T-cell (primary cell): Measurements from ENCODE around the gene ABI1. TPM values are rescaled to one million over a fixed set of nuclear protein-coding genes. Genes with fewer than 3 reads are reported as not detected.
A peak's percentile ranks its signal among the peaks of the same experiment; 100 is the strongest.

Experiments used
- ATAC-seq, 4 experiments: fragments of 200-7000 bp in 3 of 4; fragments of 150-1000 bp in 1 of 4; cut with Tn5 transposase; replicated peaks in 1 of 4; 1 replicate in 3 of 4; 2 replicates in 1 of 4; pipeline ENCODE4 v1.10.0; 2021; ENCODE audit warnings: moderate library complexity in 3 of 4, mild to moderate bottlenecking in 2 of 4, moderate number of reproducible peaks in 1 of 4
- CTCF ChIA-PET, 2 donors: fragments of 300-600 bp; sonication (Branson Sonifier 250); formaldehyde crosslinking; loops; one replicate each; lab custom pipeline; 2022; ENCODE audit warnings: antibody characterized with exemption in 2 of 2; lab: Charles Lee
- POLR2A ChIA-PET, 2 donors: fragments of 300-600 bp; sonication (Branson Sonifier 250); formaldehyde crosslinking; loops; one replicate each; lab custom pipeline; 2022; ENCODE audit warnings: antibody characterized with exemption in 2 of 2; lab: Charles Lee
- DNase-seq, 35 experiments: peaks; one replicate each; pipeline versions ENCODE4 v3.0.0 to v3.0.0-alpha.2; 2013 to 2023
- H3K27ac ChIP-seq: one replicate; pipeline ENCODE4 v1.5.1; 2013; ENCODE audit warnings: low read length
- H3K27me3 ChIP-seq, 2 experiments: replicated peaks in 1 of 2; 1 replicate in 1 of 2; 2 replicates in 1 of 2; pipeline versions ENCODE4 v1.6.1 to v1.7.0; 2013; ENCODE audit warnings: low read length in 1 of 2, mixed read lengths in 1 of 2; ENCODE audit not compliant: control insufficient read depth in 2 of 2, insufficient read depth in 2 of 2; ENCODE audit errors: extremely low read depth in 1 of 2
- H3K36me3 ChIP-seq, 2 donors: 1 replicate in 1 of 2; 2 replicates in 1 of 2; pipeline versions ENCODE4 v1.6.1 to v1.7.0; 2013; ENCODE audit warnings: low read length in 1 of 2; ENCODE audit not compliant: control insufficient read depth in 2 of 2, insufficient read depth in 1 of 2; ENCODE audit errors: extremely low read depth in 1 of 2
- H3K4me1 ChIP-seq, 2 experiments: 1 replicate in 1 of 2; 2 replicates in 1 of 2; pipeline versions ENCODE4 v1.6.1 to v1.7.0; 2013; ENCODE audit warnings: low read length in 2 of 2, mixed read lengths in 1 of 2; ENCODE audit not compliant: insufficient read depth in 2 of 2, control insufficient read depth in 1 of 2; ENCODE audit errors: extremely low read depth in 1 of 2
- H3K4me3 ChIP-seq, 2 donors: 1 replicate in 1 of 2; 2 replicates in 1 of 2; pipeline versions ENCODE4 v1.5.1 to v1.7.0; 2013; ENCODE audit warnings: mild to moderate bottlenecking in 2 of 2, low read length in 1 of 2, moderate library complexity in 1 of 2; ENCODE audit not compliant: control insufficient read depth in 1 of 2; ENCODE audit errors: extremely low read depth in 1 of 2
- H3K9me3 ChIP-seq: 2 replicates; pipeline ENCODE4 v1.7.0; 2013
- H3K27ac Mint-ChIP-seq, 2 donors: one replicate each; pipeline ENCODE4 v1.8.0; 2020 to 2021; ENCODE audit warnings: mild to moderate bottlenecking in 2 of 2, mixed read lengths in 2 of 2
- H3K27me3 Mint-ChIP-seq, 2 donors: one replicate each; pipeline ENCODE4 v1.8.0; 2021 to 2022; ENCODE audit warnings: mixed read lengths in 2 of 2
- H3K36me3 Mint-ChIP-seq: one replicate; pipeline ENCODE4 v1.8.0; 2021; ENCODE audit warnings: mixed read lengths
- H3K4me1 Mint-ChIP-seq, 3 donors: one replicate each; pipeline ENCODE4 v1.8.0; 2020 to 2022; ENCODE audit warnings: mixed read lengths in 3 of 3, mild to moderate bottlenecking in 1 of 3
- H3K4me3 Mint-ChIP-seq, 3 donors: one replicate each; pipeline ENCODE4 v1.8.0; 2020 to 2022; ENCODE audit warnings: mild to moderate bottlenecking in 3 of 3, mixed read lengths in 3 of 3, moderate library complexity in 3 of 3
- H3K9me3 Mint-ChIP-seq, 3 donors: one replicate each; pipeline ENCODE4 v1.8.0; 2020 to 2022; ENCODE audit warnings: mixed read lengths in 3 of 3
- WGBS: methylation state at CpG from one replicate; pipeline ENCODE4 v1.1.5; 2013; ENCODE audit warnings: missing lambda C conversion rate; ENCODE audit not compliant: insufficient coverage; 5-methylcytosine and 5-hydroxymethylcytosine counted together
- total RNA-seq, 35 experiments: library from RNA in 6 of 35; stranded (reverse) in 6 of 35; fragments of 120-200 nt in 1 of 35; gene quantifications; one replicate each; pipeline versions ENCODE4 v1.2.1 to v1.2.4 and lab custom pipeline; 2013 to 2026

The ABI1 gene
- total RNA-seq, 5 donors from 2014 or later (not counting 1 experiment from before 2014, with no cell fraction given) = 51.9 to 78.8 (median 60.0) TPM

DNA sequence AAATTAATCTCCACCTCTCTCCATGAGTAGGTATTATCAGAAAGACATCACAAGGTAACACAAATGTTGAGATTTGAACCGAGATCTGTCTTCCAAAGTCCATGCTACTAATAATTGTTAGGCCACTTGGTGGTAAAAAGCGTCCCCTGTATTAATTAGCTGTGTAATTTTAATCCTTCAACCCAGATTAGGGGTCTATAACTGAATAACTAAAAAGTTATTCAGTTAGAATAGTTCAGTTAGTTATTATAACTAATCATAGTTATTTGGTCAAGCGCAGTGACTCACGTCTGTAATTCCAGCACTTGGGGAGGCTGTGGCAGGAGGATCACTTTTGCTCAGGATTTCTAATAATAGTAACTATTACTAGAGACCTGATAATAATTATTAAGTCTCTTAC lies 157.7 kb downstream of the ABI1 start:
- Histone ChIP-seq H3K36me3 (peaks cover 4 to 20% of the 10 kb centered on the region in 2 donors), H3K27ac (no peak overlapping the region), H3K4me1 (peaks cover 2 to 12% of the 10 kb centered on the region in 2 experiments), H3K4me3 (no peak overlapping the region), H3K27me3 (no peaks in the 10 kb centered on the region), H3K9me3 (no peaks in the 10 kb centered on the region)
- DNase-seq (no peak), ATAC-seq (no peak)
- Mint-ChIP-seq H3K4me1 (peaks cover 22 to 40% (median 25%) of the 10 kb centered on the region in 3 donors), H3K27me3 (no peaks in the 10 kb centered on the region), H3K9me3 (no peaks in the 10 kb centered on the region), H3K4me3 (no peak overlapping the region), H3K36me3 (peaks cover 36% of the 10 kb centered on the region), H3K27ac (no peak overlapping the region)
- CTCF ChIA-PET = no interaction called here
- POLR2A ChIA-PET = no interaction called here
- WGBS = no CpG with 5 or more reads among the region's 4 CpGs

DNA sequence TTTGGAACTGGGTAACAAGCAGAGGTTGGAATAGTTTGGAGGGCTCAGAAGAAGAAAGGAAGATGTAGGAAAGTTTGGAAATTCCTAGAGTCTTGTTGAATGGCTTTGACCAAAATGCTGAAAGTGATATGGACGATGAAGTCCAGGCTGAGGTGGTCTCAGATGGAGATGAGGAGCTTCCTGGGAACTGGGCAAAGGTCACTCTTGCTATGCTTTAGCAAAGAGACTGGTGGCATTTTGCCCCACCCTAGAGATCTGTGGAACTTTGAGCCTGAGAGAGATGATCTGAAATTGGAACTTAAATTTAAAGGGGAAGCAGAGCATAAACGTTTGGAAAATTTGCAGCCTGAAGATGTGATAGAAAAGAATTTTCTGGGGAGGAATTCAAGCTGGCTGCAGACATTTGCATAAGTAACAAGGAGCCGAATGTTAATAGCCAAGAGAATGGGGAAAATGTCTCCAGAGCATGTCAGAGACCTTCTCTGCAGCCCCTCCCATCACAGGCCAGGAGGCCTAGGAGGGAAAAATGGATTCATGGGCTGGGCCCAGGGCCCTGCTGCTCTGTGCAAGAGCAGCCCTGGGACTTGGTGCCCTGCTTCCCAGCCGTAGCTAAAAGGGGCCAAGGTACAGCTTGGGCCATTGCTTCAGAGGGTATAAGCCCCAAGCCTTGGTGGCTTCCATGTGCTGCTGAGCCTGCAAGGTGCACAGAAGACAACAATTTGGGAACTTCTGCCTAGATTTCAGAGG lies 159.7 kb downstream of the ABI1 start:
- Mint-ChIP-seq H3K9me3 (no peaks in the 10 kb centered on the region), H3K4me3 (no peak overlapping the region), H3K4me1 (peaks cover 33 to 37% (median 33%) of the 10 kb centered on the region in 3 donors), H3K27me3 (no peaks in the 10 kb centered on the region), H3K36me3 (peaks cover 16% of the 10 kb centered on the region), H3K27ac (no peak overlapping the region)
- peaks cover 5 to 21% of the 10 kb centered on the region in 2 experiments for H3K4me1 ChIP-seq
- DNase-seq (no peak), ATAC-seq (no peak)
- H3K36me3 ChIP-seq = peaks cover 0 to 4% of the 10 kb centered on the region in 2 donors
- H3K27me3 ChIP-seq = no peaks in the 10 kb centered on the region
- no peaks in the 10 kb centered on the region for H3K9me3 ChIP-seq
- H3K27ac ChIP-seq = no peak overlapping the region
- 70% methylated on average over 3 of the region's 4 CpGs for WGBS
- H3K4me3 ChIP-seq = no peak overlapping the region
- ChIA-PET CTCF (no interaction called here), POLR2A (no interaction called here)

DNA sequence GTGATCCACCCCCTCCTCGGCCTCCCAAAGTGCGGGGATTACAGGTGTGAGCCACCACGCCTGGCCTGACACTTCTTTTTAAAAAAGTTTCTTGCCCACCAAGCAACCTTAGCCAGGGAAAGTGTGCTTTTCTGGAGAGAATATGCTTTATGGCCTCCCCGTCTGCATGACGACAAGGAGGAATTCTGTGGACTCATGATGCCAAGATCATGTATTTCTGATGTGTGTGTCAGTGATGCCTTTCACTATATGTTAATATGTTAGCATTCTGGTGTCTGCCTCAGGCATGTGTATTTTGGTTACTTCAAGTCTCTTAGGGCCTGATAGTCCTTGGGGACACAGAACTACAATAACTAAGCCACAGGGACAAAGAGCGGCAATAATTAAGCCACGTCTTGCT lies 161.1 kb downstream of the ABI1 start:
- Mint-ChIP-seq H3K27ac (no peak overlapping the region), H3K4me3 (no peak overlapping the region), H3K27me3 (no peaks in the 10 kb centered on the region), H3K9me3 (no peaks in the 10 kb centered on the region), H3K4me1 (peaks cover 30 to 34% (median 33%) of the 10 kb centered on the region in 3 donors), H3K36me3 (peaks cover 11% of the 10 kb centered on the region)
- H3K27ac ChIP-seq = no peak overlapping the region
- 100% methylated on average over 1 of the region's 7 CpGs for WGBS
- H3K4me3 ChIP-seq = no peak overlapping the region
- H3K27me3 ChIP-seq = no peaks in the 10 kb centered on the region
- peaks cover 5 to 19% of the 10 kb centered on the region in 2 experiments for H3K4me1 ChIP-seq
- POLR2A ChIA-PET = interaction anchor here in 1 of 2 donors (0.7 kb wide), 1 partner anchor 1505 kb away, joined by 3 read pairs; no protein-coding TSS in a partner anchor
- CTCF ChIA-PET = no interaction called here
- DNase-seq (no peak), ATAC-seq (no peak)
- H3K9me3 ChIP-seq = no peaks in the 10 kb centered on the region
- H3K36me3 ChIP-seq = no peaks in the 10 kb centered on the region

DNA sequence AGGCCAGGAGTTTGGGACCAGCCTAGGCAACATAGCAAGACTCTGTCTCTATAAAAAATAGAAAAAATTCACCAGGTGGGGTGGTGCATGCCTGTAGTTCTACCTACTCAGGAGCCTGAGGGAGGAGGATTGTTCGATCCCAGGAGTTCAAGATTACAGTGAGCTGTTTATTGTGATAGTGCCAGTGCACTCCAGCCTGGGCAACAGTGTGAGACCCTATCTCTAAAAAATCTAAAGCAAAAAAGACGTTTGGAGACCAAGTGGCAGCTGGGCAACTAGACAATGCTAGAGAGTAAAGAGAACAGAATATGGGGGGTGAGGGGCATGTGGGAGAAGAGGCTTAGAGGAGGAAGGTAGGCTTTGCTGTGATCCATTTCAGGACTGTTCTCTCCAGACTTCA lies 161.8 kb downstream of the ABI1 start:
- peaks cover 11% of the 10 kb centered on the region for H3K36me3 Mint-ChIP-seq
- DNase-seq (no peak), ATAC-seq (no peak)
- CTCF ChIA-PET = no interaction called here
- H3K4me3 Mint-ChIP-seq = peak overlapping the region; percentile 92 to 96 (median 95)
- H3K27ac Mint-ChIP-seq = no peak overlapping the region
- no CpG with 5 or more reads among the region's 2 CpGs for WGBS
- POLR2A ChIA-PET = no interaction called here
- Histone ChIP-seq H3K27me3 (no peaks in the 10 kb centered on the region), H3K27ac (no peak overlapping the region), H3K4me1 (peaks cover 5 to 19% of the 10 kb centered on the region in 2 experiments), H3K9me3 (no peaks in the 10 kb centered on the region), H3K4me3 (no peak overlapping the region), H3K36me3 (no peaks in the 10 kb centered on the region)
- no peaks in the 10 kb centered on the region for H3K27me3 Mint-ChIP-seq
- H3K9me3 Mint-ChIP-seq = no peaks in the 10 kb centered on the region
- peaks cover 30 to 34% (median 33%) of the 10 kb centered on the region in 3 donors for H3K4me1 Mint-ChIP-seq

DNA sequence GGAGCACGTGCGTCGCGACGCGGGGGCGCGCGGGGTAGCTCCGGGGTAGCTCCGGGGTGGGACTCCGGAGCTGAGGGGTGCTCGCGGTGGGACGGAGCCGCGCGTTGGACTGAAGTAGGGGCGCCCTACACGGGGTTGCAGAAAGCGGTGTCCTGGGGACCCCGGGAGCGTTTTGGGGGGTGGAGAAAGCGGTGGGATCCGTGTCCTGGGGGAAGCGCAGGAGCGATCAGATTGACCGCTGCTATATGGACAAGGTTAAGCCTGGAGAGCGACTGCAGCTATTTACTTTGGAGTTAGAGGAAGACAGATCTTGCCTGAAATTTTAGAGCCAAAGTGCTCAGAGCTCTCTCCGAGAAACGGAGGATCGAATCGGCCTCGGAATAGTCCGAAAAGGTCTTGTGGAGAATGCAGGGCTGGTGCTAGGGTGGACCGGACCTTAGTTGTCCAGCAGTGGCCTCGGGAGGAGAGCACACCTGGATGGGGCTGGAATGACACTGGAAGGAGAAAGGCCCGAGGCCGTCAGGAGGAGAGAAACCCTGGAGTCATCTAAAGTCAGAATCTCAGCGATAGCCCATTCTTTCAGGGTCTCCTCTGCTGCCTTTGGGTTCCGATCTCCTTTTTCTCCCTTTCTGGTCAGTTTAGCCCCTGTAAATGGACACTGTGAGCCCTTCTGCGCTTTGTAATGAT lies 162.7 kb downstream of the ABI1 start:
- peak in 2 of 35 experiments; percentile 6 to 11 for DNase-seq
- H3K27me3 ChIP-seq = no peaks in the 10 kb centered on the region
- H3K4me1 ChIP-seq = peaks cover 5 to 19% of the 10 kb centered on the region in 2 experiments
- Mint-ChIP-seq H3K4me3 (peak overlapping the region; percentile 92 to 96 (median 95)), H3K4me1 (peaks cover 30 to 34% (median 33%) of the 10 kb centered on the region in 3 donors), H3K9me3 (no peaks in the 10 kb centered on the region), H3K36me3 (peaks cover 7% of the 10 kb centered on the region), H3K27ac (peak overlapping the region; percentile 79 to 83), H3K27me3 (peaks cover 0 to 1% of the 10 kb centered on the region in 2 donors)
- H3K9me3 ChIP-seq = no peaks in the 10 kb centered on the region
- no peaks in the 10 kb centered on the region for H3K36me3 ChIP-seq
- WGBS = 3% methylated on average over 38 of the region's 42 CpGs
- CTCF ChIA-PET = interaction anchor here in 1 of 2 donors (0.6 to 2.3 kb wide), 3 partner anchors 11 to 28 kb away, joined by 4 to 10 read pairs (median 4); no protein-coding TSS in a partner anchor
- H3K4me3 ChIP-seq = peak overlapping the region; percentile 92 to 93
- POLR2A ChIA-PET = no interaction called here
- no peak overlapping the region for H3K27ac ChIP-seq
- no peak for ATAC-seq

DNA sequence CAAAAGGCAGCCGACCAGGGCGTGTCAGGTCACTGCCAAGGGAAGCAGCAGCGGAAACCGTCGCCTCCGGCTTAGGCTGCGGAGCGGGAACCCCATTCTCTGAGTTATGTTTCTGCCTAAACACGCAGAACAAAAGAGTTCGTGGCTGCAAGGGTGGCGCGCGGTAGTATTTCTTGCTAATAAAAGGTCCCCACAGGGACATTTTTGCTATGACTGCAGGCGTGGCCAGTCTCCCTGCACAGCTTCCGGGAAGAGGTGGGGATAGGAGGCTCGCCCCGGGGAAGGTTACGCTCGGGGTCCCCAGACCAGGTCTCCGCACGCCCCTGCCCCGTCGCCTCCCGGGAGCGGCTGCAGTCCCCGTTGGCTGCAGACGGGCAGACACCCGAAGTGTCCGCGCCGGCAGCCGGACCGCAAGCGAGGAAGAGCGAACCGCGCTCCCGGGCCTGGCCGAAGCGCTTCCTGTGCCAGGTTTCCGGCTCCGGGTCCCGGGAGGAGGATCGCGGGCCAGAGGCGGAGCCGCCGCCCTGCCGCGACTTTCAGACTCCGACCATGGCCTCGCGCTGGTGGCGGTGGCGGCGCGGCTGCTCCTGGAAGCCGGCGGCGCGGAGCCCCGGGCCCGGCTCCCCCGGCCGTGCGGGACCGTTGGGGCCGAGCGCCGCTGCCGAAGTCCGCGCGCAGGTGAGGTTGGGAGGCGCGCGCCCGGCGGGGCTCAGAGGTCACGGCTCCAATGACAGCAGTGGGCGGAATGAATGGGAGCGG lies 163.4 kb downstream of the ABI1 start, which contains the start of gene PDSS1:
PDSS1 (plus strand) TSS at position 539 of the 759 bp plus-strand sequence; CDS start at position 550, 11 bp downstream.
- H3K27ac ChIP-seq = peak within 1 kb of the TSS; percentile 72
- H3K4me1 Mint-ChIP-seq = peaks cover 29 to 33% (median 31%) of the 10 kb centered on the region in 3 donors
- H3K27me3 ChIP-seq = no peaks in the 10 kb centered on the region
- peak within 1 kb of the TSS; percentile 95 to 97 for H3K27ac Mint-ChIP-seq
- H3K9me3 Mint-ChIP-seq = no peaks in the 10 kb centered on the region
- ATAC-seq (peak; percentile 81 to 85 (median 84)), DNase-seq (peak; percentile 20 to 70 (median 43))
- POLR2A ChIA-PET = no interaction called here
- H3K4me3 Mint-ChIP-seq = peak within 1 kb of the TSS; percentile 92 to 96 (median 95)
- CTCF ChIA-PET = interaction anchor here in 1 of 2 donors (0.6 to 2.3 kb wide), 8 partner anchors 9 to 463 kb away, joined by 3 to 10 read pairs (median 4); partner anchors contain the start of gene ABI1
- no peaks in the 10 kb centered on the region for H3K36me3 ChIP-seq
- peaks cover 4% of the 10 kb centered on the region for H3K36me3 Mint-ChIP-seq
- peak within 1 kb of the TSS; percentile 92 to 93 for H3K4me3 ChIP-seq
- under 1% methylated on average over 82 of the region's 82 CpGs for WGBS
- no peaks in the 10 kb centered on the region for H3K9me3 ChIP-seq
- peaks cover 5 to 19% of the 10 kb centered on the region in 2 experiments for H3K4me1 ChIP-seq
- peaks cover 0 to 2% of the 10 kb centered on the region in 2 donors for H3K27me3 Mint-ChIP-seq
